HepG2 (cell line): ENCODE data around the gene PEAK3. TPM values are rescaled to one million over a fixed set of nuclear protein-coding genes. Genes with fewer than 3 reads are reported as not detected.

Experiments
- DMAP1 ChIP-seq: IDR thresholded peaks from 2 replicates; pipeline ENCODE4 v1.6.1; 2016
- FOSL1 ChIP-seq: sonication (generic); formaldehyde crosslinking; IDR thresholded peaks from 2 replicates; pipeline ENCODE4 v1.9.0; 2021; ENCODE audit warnings: missing genetic modification reagents, borderline replicate concordance
- GATAD1 ChIP-seq: IDR thresholded peaks from 2 replicates; pipeline ENCODE4 v1.6.1; 2016; ENCODE audit warnings: missing genetic modification reagents, missing compliant biosample characterization
- GLI4 ChIP-seq: sonication (generic); formaldehyde crosslinking; IDR thresholded peaks from 2 replicates; pipeline ENCODE4 v1.5.1; 2020; ENCODE audit warnings: missing genetic modification reagents, mild to moderate bottlenecking, moderate library complexity, borderline replicate concordance
- GRHL1 ChIP-seq: sonication (generic); formaldehyde crosslinking; conservative IDR thresholded peaks from 2 replicates; pipeline ENCODE4 v1.8.0; 2022; ENCODE audit warnings: missing genetic modification reagents
- IRF9 ChIP-seq: sonication (generic); formaldehyde crosslinking; IDR thresholded peaks from 2 replicates; pipeline ENCODE4 v1.8.0; 2022; ENCODE audit warnings: missing genetic modification reagents, mild to moderate bottlenecking, borderline replicate concordance
- KDM4B ChIP-seq: sonication (generic); formaldehyde crosslinking; IDR thresholded peaks from 2 replicates; pipeline ENCODE4 v1.4.0; 2020; ENCODE audit warnings: missing genetic modification reagents
- NR0B2 ChIP-seq: sonication (generic); formaldehyde crosslinking; IDR thresholded peaks from 2 replicates; pipeline ENCODE4 v1.4.0; 2020; ENCODE audit warnings: mild to moderate bottlenecking, missing genetic modification reagents
- SYNCRIP ChIP-seq: fragments of 200-400 bp; formaldehyde crosslinking; IDR thresholded peaks from 2 replicates; pipeline ENCODE4 v1.6.1; 2018; ENCODE audit warnings: mild to moderate bottlenecking, low read depth, low read length; ENCODE audit not compliant: insufficient read depth
- THRA ChIP-seq: sonication (generic); formaldehyde crosslinking; IDR thresholded peaks from 2 replicates; pipeline ENCODE4 v1.4.0; 2020; ENCODE audit warnings: missing genetic modification reagents, borderline replicate concordance
- ZBTB37 ChIP-seq: sonication (generic); formaldehyde crosslinking; IDR thresholded peaks from 2 replicates; pipeline ENCODE4 v1.4.0; 2020; ENCODE audit warnings: mild to moderate bottlenecking, missing genetic modification reagents
- ZBTB46 ChIP-seq: sonication (generic); formaldehyde crosslinking; IDR thresholded peaks from 2 replicates; pipeline ENCODE4 v1.4.0; 2020; ENCODE audit warnings: mild to moderate bottlenecking, missing genetic modification reagents, borderline replicate concordance
- ZC3H13 ChIP-seq: sonication (generic); formaldehyde crosslinking; IDR thresholded peaks from 2 replicates; pipeline ENCODE4 v1.8.1; 2023; ENCODE audit warnings: mild to moderate bottlenecking, missing genetic modification reagents, moderate library complexity
- ZMYM4 ChIP-seq: sonication (generic); formaldehyde crosslinking; IDR thresholded peaks from 2 replicates; pipeline ENCODE4 v1.8.1; 2023; ENCODE audit warnings: mild to moderate bottlenecking, missing genetic modification reagents
- ZNF24 ChIP-seq: fragments of 450-650 bp; IDR thresholded peaks from 2 replicates; pipeline ENCODE4 v1.6.1; 2017; ENCODE audit warnings: antibody characterized with exemption, mild to moderate bottlenecking
- ZNF30 ChIP-seq: sonication (generic); formaldehyde crosslinking; IDR thresholded peaks from 2 replicates; pipeline ENCODE4 v1.5.0; 2020; ENCODE audit warnings: mild to moderate bottlenecking, missing genetic modification reagents
- ZNF713 ChIP-seq: sonication (generic); formaldehyde crosslinking; IDR thresholded peaks from 2 replicates; pipeline ENCODE4 v1.4.0; 2020; ENCODE audit warnings: mild to moderate bottlenecking, missing genetic modification reagents
- ZXDC ChIP-seq: sonication (generic); formaldehyde crosslinking; IDR thresholded peaks from 2 replicates; pipeline ENCODE4 v1.5.0; 2020; ENCODE audit warnings: mild to moderate bottlenecking, missing genetic modification reagents
- polyA plus RNA-seq, 8 experiments: library from polyadenylated mRNA; depleted of rRNA in 3 of 8; stranded (reverse) in 7 of 8; unstranded in 1 of 8; fragments of >200 nt; fragmentation: Illumina TruSeq in 4 of 8; extraction: Trizol in 4 of 8; gene quantifications; 2 replicates each; pipeline versions ENCODE4 v1.2.1 to v1.2.3, GENCODE V29; 2011 to 2016; ENCODE audit warnings: low read depth in 4 of 8, missing spikeins in 1 of 8, mixed read lengths in 1 of 8; ENCODE audit not compliant: insufficient read depth in 1 of 8
- total RNA-seq, 5 experiments: library from RNA; depleted of rRNA; stranded (reverse); fragments of >200 nt; fragmentation: Illumina TruSeq; extraction: Trizol; gene quantifications; 2 replicates each; pipeline ENCODE4 v1.2.3, GENCODE V29; 2016; ENCODE audit warnings: low read depth in 1 of 5

The PEAK3 gene
- total and polyA plus RNA-seq, 2 of the 13 experiments (the other 11 are each of a cell fraction or from before 2014, with no cell fraction given), result not detected

GRCh38 chr19:2266183-2266993 is 15.6 kb downstream of the PEAK3 start (continued):
- no peak for TF ChIP-seq IRF9
- no peak for TF ChIP-seq ZBTB46 (CRISPR knock-in tag)
- no peak for TF ChIP-seq ZC3H13 (CRISPR knock-in tag)
- no peak for TF ChIP-seq ZBTB37 (CRISPR knock-in tag)
- TF ChIP-seq GLI4, result no peak
- no peak for TF ChIP-seq ZXDC
- TF ChIP-seq ZNF30, result no peak
- no peak for TF ChIP-seq GATAD1
- no peak for TF ChIP-seq NR0B2
- TF ChIP-seq GRHL1, result no peak
- no peak for TF ChIP-seq ZNF713 (CRISPR knock-in tag)
- TF ChIP-seq THRA (CRISPR knock-in tag), result no peak
- TF ChIP-seq ZMYM4 (CRISPR knock-in tag), result no peak
- no peak for TF ChIP-seq ZNF24
- no peak for TF ChIP-seq KDM4B (CRISPR knock-in tag)
- TF ChIP-seq FOSL1 (CRISPR knock-in tag), result no peak
- TF ChIP-seq SYNCRIP, result no peak
- peak; percentile 71; the same call in 1 of the 2 replicates for TF ChIP-seq DMAP1 (CRISPR knock-in tag)
